GM19372 (cell line): ENCODE measurements around the gene PCED1A.

Experiments
- ATAC-seq: cut with Tn5 transposase; IDR thresholded peaks from one replicate; pipeline ENCODE4 v1.9.1; 2021; ENCODE audit warnings: mild to moderate bottlenecking, low read depth, moderate library complexity; ENCODE audit not compliant: unreplicated experiment

PCED1A gene, protein sequence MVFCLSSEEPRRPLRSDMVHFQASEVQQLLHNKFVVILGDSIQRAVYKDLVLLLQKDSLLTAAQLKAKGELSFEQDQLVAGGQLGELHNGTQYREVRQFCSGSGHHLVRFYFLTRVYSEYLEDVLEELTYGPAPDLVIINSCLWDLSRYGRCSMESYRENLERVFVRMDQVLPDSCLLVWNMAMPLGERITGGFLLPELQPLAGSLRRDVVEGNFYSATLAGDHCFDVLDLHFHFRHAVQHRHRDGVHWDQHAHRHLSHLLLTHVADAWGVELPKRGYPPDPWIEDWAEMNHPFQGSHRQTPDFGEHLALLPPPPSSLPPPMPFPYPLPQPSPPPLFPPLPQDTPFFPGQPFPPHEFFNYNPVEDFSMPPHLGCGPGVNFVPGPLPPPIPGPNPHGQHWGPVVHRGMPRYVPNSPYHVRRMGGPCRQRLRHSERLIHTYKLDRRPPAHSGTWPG

DNA sequence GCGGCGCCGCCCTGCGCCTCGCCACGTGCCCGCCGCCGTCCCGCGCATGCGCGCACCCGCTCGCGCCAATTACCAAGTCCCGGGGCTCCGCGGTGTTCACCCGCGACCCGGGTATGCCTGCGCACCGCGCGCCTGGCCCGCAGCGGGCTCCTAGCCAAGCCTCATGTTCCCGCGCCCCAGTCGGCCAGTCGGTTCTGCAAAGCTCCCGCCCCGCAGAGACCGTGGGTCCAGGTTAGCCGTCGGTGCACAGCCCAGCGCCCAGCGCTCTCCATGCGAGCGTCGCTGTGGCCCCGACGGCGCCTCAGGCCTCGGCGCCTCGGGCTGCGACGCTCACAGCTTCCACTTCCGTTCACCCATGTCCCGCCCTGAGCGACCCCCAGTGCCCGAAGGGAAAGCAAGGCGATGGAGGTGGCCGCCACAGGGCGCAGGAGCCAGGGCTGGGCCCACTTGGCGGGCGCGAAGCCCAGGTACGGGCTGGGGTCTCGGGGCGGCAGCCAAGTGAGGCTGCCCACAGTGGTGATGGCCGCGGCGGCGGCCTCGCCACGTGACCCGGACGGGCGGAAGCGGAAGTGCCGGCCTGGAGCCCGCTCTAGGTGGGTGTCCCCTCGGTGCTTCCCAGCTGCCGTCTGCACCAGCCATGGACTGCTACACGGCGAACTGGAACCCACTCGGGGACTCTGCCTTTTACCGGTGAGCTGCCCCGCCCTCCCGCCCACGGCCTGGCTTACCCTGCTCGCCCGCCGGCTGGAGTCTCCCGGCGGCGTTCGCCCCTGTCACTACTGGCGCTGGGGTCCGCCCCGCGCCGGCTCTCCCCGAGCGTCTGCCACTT is at the start of gene PCED1A, which contains the start of gene VPS16:
Gene PCED1A (minus strand): TSS at position 518 of the 829 bp plus-strand sequence. CDS start 743 bp downstream, outside the sequence.
Gene VPS16 (plus strand): TSS at position 608 of the 829 bp plus-strand sequence. CDS start 30 bp downstream, at position 638.
- ATAC-seq, result peak; percentile 98

DNA sequence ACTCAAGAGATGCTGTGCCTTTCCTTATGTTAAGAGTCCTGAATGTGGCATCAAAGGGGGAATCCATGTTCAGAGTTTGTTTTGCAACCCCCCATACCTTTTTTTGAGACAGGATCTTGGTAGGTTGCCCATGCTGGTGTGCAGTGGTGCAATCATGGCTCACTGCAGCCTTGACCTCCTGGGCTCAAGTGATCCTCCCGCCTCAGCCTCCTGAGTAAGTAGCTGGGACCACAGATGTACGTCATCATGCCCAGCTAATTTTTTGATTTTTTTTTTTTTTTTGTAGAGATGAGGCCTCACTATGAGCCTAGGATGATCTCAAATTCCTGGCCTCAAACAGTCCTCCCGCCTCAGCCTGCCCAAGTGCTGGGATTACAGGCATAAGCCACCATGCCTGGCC is 49.3 kb upstream of the PCED1A start:
- ATAC-seq, result no peak

DNA sequence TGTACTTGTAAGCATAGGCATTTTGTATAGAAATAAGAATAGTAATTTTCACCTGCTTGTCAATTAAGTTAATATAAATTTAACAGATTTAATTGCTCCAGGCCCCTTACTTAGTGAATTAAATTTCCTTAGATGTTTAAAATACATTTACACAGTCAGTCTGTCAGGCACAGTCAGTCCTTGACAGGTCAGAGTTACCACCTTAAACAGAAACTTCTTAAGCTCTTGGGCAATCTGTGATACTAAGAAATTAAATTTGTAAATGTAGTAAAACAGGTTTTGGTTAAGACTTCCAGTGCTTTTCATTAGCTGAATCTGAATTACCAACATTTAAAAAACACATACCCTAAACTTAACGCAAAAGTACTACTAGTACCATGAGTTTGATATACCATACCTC is 48.8 kb upstream of the PCED1A start:
- no peak for ATAC-seq

DNA sequence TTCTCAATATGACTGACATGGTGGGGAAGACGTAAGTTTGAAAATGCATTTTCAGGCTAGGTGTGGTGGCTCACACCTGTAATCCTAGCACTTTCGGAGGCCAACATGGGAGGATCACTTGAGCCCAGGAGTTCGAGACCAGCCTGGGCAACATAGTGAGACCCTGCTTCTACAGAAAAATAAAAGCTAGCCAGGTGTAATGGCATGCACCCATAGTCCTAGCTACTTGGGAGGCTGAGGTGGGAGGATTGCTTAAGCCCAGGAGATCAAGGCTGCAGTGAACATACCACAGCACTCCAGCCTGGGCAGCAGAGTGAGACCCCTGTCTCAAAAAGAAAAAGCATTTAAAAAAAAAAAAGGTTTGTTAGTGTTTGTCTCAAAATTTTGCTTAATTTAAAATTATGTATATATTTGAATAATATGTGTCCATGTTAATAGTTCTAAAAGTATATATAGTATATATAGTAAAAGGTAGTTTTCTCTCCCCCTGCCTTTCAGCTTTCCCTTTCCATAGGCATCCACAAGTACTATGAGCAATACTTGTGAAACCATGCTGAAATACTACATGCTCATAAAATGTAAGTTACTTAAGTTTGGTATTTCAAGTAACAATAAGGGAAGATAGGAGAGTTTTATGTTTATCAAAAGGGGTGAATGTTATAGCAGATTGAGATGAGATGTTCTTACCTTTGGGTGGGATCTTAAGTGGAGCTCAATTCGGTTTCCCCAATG is 47.9 kb upstream of the PCED1A start:
- no peak for ATAC-seq

DNA sequence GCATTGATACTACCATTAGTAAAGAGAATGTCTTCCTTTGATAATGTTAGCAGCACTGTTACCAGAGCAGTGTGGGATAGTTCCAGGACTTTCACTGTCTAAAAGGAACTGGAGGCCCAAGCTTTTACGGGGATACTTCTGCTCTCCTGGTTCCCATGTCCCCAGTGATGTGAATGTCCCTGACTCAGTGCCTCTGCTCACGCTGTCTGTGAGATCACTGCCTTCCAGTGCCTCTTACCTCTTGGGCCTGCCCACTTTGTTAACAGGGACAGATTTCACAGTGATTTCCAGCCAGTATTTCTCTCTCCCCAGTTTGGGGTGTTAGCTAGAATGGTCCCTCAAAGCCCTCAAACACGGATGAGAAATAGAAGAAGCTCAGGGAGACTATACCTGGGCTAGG is 47.3 kb upstream of the PCED1A start:
- ATAC-seq, result no peak

DNA sequence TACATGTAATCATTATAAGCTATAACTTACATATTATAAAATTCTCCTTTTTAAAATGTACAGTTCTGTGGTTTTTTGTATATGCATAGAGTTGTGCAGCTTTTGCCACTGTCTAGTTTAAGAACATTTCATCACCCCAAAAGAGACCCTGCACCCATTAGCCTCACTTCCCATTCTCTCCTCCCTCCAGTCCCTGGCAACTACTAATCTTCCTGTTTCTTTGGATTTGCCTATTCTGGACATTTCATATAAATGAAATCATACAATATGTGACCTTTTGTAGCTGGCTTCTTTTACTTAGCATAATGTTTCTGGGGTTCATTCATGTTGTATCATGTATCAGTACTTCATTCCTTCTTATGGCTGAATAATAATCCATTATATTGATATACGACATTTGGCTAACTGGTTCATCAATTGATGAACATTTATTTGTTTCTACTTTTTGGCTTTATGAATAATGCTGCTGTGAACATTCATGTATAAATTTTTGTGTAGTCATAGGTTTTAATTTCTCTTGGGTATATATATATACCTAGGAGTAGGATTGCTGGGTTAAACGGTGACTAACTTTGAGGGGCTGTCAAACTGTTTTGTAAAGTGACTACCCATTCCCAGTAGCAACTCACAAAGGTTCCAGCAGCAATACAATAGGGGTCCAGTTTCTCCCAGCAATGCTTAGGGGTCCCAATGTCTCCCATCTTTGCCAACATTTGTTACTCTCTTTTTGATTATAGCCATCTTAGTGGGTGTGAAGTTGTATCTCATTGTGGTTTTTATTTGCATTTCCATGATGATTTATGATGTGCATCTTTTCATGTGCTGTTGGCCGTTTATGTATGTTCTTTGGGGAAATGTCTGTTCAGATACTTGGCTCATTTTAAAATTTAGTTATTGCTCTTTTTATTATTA is 43.5 kb upstream of the PCED1A start:
- no peak for ATAC-seq

DNA sequence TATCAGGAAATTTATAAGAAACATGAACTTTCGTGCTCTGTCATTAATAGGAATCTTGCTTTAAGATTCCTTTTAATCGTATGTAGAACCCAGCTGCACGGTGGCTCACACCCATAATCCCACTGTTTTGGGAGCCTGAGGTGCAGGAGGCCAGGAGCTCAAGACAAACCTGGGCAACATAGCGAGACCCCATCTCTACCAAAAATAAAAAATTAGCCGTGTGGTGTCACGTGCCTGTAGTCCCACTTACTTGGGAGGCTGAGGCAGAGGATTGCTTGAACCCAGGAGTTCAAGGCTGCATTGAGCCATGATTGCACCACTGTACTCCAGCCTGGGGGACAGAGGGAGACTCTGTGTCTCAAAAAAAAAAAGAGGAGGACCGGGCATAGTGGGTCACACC is 40.2 kb upstream of the PCED1A start:
- no peak for ATAC-seq

DNA sequence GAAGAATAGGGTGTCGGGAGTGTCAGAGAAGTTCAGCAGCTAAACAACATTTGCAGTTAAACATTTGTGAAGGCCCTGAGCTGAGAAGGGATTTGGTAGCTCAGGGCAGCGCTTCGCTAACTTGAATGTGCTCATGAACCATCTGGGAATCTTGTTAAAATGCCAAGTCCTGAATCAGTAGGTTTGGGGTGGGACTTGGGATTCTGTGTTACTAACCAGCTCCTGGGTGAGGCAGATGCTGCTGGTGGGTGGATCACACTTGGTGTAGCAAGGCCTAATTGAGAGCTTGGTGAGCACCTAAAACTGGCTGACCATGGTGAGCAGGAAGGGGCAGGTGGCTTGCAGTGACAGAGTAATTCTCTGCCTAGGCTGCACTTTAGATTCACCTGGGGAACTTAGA is 38.7 kb upstream of the PCED1A start:
- no peak for ATAC-seq

DNA sequence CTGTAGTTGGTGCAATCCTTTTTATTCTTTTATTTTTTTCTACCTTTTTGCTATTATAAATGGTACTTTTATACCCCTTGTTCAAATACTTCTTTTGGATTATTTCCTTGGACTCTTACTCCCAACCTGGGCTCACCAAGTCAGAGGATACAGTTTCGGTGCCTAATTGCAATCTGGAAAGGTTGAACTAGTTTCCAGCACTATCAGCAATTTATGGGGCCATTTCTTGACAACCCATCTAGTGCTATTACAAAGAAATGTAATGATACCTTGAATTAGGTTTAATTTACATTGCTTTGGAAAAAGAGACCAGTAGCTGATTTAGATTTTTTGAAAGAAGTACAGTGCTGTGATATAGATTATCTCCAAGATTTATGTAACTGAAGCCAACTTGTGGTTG is 38.1 kb upstream of the PCED1A start:
- ATAC-seq, result no peak

DNA sequence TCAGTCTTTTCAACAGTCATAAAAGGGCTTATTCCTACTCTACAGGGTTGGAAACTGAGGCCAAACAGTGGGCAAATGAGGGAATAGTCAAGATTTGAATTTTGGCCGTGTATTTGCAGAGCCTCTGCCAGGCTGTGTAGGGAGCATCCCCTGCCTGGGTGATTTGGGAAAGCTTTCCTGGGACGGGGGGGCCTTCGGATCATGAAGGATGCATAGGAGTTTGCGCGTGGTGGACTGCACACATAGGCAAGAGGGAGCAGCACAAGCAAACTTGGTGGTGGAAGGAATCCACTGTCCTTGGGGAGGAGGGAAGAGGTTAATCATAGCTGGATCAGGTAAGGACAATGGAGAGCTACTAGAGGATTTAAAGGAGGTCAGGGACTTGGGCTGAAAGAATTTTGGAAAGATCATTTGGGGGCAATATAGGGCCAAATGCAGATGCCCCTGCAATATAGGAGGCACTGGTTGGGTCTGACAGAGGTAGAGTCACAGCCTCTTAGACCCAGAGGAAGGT is 35.3 kb upstream of the PCED1A start:
- ATAC-seq, result no peak

DNA sequence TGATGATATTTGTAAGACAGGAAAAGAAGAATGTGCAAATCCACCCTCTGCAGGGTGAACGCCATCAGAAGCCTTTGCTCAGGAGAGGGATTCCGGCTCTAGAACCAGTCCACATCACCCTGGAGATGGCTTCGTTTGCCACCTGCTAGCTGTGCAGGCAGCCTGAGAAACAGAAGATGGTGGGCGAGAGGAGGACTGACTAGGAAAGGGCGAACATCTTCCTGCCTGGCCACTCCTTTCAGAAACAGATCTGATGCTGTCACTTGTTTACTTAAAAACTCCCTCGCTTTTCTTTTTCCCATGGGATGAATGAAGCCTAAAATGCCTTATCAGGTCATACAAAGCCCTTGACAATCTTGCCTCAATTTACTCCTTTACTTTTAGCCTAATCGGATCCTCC is 34.0 kb upstream of the PCED1A start:
- no peak for ATAC-seq

DNA sequence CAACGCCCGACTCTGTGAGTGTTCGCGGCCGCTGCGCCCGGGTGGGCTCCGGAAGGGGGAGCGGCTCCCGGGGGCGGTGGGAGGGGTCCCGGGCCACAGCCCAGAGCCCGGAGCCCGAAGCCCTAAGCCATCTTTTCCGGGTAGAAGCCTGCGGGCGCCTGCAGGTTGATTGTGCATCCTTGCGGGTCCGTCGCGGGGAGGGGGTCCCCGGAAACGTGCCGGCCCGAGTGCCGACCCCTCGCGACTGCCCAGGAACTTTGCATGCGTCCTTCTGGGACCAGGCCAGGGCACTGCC is 33.2 kb upstream of the PCED1A start:
- ATAC-seq, result no peak

DNA sequence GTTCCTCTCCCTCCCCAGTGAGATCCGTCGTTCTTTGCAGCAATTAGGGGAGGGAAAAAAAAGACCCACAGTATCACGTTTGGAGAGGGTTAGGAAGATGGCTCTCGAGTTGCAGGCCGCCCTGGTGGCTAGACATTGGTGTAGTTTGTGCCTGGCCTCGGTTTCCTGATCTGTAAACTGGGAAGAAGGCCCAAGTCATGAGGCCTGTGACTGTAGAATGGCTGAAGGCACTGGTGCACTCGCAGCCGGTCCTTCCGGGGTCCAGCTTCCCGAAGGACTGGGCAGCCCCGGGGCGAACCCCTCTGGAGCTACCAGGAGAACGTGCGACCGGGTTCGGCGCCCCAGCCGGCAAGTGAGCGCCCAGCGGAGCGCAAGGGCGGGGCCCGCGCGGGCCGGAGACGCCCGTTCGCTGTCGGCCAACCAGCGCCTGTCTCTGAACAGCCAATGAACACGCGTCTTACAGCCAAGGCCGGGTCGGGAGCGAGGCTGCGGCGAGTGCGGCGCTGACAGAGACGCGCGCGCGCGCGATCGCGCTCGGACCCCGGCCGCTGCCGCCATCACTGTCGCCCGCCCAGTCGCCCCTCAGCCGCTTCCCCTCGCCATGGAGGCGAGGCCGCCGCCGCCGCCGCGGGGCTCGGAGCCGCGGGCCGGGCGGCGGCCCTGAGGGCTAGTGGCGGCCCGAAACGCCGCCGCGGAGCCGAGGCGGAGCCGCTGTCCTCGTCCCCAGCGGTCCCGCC is 32.7 kb upstream of the PCED1A start, which contains the start of gene PTPRA:
Gene PTPRA (plus strand): TSS at position 472 of the 737 bp plus-strand sequence. CDS start 90,797 bp downstream, outside the sequence.
- peak; percentile 91 for ATAC-seq

DNA sequence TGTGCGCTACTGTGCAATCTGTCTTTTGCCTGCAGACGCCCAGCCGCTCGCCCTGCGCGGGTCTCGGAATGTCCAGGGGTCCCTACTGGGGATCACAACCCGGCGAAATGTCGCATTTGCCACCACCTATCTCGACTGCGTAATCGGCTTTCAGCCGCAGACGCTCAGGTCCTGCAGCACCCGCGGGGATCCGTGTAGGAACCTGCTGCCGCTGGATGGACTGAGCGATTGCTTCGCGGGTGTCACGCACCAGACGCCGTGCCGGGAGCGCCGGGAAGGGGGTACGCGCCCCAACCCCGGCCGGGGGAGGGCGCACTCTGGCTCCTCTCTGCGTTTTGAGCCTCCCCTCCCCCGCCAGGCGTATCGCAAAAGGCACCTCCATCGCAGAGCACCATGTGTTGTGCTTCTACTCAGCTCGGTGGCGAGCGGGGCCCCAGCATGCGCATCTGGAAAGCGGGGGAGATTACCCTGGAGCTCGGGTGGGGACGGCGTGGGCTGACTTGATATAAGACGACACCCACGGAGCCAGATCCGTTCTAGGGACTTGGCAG is 32.1 kb upstream of the PCED1A start:
- no peak for ATAC-seq

DNA sequence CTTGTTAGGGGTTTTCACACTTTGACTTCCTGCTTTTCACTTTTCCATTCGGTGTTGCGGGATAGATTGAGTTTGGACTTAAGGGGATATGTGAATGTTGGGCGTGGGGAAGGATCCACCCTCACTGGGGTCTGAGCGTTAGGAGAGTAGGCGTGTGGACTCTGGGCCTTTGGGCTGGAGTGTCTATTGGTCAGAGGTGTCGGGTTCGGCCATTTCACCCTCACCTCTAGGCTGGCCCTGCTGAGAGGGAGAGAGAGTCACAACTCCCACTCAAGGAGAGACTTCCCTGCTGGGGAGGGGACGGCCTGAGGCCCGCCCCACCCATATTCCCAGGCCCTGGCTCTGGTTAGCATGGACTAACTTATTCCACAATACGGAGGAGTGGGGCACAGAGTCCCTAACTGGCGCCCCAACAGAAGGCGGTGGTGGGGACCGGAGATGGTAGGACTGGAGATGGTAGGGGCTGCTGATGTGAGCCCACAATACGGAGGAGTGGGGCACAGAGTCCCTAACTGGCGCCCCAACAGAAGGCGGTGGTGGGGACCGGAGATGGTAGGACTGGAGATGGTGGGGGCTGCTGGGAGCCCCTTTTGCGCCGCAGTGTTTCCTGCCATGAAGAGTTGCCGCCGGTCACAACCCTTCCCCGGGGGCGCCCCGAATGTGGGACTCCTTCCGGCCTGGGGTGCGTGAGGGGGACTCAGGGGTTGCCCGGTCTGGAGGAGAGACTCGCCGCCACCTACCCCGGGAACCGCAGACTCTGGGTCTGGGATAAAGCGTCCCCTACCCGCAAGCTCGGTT is 31.4 kb upstream of the PCED1A start:
- no peak for ATAC-seq

DNA sequence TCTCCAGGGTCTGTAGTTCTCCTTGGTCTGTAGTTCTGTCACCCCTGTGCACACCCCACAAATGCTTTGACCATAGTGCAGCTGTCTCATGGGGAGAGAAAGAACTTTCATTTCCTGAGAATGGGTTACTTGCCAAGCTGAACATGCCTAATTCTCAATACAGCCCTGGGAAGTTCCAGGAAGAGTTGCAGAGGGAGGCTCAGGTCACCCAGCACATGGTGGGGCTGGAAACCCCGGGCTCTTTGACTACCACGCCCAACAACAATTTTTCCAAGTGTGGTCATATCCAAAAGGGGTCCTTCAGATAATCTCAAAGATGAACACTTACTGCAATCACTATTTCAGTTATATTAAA is 30.6 kb upstream of the PCED1A start:
- ATAC-seq, result no peak

DNA sequence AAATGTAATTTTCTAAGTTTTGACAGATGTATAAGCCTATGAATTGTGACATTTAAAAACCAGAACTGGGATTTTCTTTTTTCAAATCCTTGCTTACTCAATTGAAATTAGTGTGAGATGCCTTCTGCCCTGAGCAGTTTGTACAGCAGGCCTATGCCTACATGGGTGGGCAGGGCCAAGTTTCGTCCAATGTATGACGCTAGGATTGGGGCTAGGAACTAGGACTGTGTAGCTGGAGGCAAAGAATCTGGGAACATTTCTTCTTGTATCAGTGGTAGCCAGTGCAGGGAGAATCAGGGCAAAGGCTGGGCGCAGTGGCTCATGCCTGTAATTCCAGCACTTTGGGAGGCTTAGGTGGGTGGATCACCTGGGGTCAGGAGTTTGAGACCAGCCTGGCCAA is 28.9 kb upstream of the PCED1A start:
- no peak for ATAC-seq
